Erythroblast (primary cell): ENCODE results near the gene NR2F1-AS1.
"Not testable (repeated sequence)": the region's sequence is repeated elsewhere in the genome, so short reads cannot be mapped to it uniquely, and the experiment has no call there.

Experiments used
- GATA1 ChIP-seq: IDR thresholded peaks from 2 replicates; pipeline ENCODE4 v1.6.1; 2011; ENCODE audit warnings: low read depth, mild to moderate bottlenecking, control low read depth, low read length, moderate library complexity
- POLR2A ChIP-seq: IDR thresholded peaks from 2 replicates; pipeline ENCODE4 v1.6.1; 2011; ENCODE audit warnings: mild to moderate bottlenecking, low read length

DNA sequence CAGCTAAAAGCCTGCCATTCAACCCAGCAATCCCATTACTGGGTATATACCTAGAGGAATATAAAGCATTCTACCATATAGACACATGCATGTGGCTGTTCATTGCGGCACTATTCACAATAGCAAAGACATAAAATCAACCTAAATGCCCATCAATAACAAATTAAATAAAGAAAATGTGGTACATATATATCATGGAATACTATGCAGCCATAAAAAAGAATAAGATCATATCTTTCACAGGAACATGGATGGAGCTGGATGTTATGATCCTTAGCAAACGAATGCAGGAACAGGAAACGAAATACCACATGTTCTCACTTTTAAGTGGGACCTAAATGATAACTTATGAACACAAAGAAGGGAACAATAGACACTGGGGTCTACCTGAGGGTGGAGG lies 59.2 kb downstream of the NR2F1-AS1 start:
- not testable (repeated sequence) for TF ChIP-seq POLR2A, GATA1
